GM18951 (cell line): ENCODE data around the gene TCF3.

ENCODE experiments used
- POLR2A ChIP-seq: IDR thresholded peaks from 4 replicates; pipeline ENCODE4 v1.6.1; 2011; ENCODE audit warnings: mild to moderate bottlenecking; ENCODE audit not compliant: insufficient read length, insufficient read depth; ENCODE audit errors: extremely low read depth
- in situ Hi-C: fragments of 300-500 bp; cut with MboI; formaldehyde crosslinking; loops from one replicate; pipeline ENCODE4 v1.12.0; 2022; ENCODE audit warnings: low sequenced_read_pairs, mixed read lengths, inconsistent platforms; ENCODE audit not compliant: unreplicated experiment

The TCF3 gene

DNA sequence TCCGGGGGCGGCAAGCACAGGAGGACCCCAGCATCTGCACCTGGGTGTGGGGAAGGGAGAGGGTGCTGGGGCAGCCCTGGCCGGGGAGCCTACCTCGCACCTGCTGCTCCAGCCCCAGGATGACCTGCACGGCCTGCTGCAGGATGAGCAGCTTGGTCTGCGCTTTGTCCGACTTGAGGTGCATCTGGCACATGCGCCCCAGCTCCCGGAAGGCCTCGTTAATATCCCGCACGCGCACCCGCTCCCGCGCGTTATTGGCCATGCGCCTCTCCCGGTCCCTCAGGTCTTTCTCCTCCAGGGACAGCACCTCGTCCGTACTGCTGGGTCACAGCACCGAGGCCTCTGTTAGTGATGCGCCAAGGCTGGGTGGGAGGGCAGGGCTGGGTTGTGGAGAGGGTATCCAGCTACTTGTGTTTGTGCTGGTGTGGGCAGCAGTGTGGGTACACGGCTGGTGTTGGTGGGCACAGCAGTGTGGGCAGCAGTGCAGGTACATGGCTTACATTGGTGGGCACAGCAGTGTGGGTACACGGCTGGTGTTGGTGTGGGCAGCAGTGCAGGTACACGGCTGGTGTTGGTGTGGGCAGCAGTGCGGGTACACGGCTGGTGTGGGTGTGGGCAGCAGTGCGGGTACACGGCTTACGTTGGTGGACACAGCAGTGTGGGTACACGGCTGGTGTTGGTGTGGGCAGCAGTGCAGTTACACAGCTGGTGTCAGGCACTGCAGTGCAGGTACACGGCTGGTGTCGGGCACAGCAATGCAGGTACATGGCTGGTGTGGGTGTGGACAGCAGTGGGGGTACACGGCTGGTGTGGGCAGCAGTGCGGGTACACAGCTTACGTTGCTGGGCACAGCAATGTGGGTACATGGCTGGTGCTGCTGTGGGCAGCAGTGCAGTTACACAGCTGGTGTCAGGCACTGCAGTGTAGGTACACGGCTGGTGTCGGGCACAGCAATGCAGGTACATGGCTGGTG is 40.0 kb downstream of the TCF3 start:
- in situ Hi-C loops = no loop called here

DNA sequence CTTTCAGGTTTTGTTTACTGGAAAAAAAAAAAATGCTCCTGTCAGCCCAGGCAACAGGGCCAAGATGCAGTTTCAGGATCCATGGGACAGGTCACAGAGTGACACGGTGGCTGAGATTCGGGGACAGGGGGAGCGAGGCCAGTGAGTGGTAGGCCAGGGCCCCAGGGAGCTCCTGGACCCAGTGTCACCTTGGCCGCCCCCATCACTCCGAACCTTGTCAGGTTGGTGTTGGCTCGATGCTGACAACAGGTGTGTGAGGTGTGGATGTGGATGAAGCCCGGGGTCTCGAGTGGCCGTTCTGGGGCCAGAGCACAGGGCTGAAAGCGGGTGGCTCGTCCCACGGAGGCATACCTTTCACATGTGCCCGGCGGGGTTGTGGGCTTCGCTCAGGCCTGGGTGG is 41.1 kb downstream of the TCF3 start:
- in situ Hi-C loops = no loop called here
- no peak for TF ChIP-seq POLR2A

More for the DNA sequence above, 40.0 kb downstream of the TCF3 start:
- TF ChIP-seq POLR2A = no peak

DNA sequence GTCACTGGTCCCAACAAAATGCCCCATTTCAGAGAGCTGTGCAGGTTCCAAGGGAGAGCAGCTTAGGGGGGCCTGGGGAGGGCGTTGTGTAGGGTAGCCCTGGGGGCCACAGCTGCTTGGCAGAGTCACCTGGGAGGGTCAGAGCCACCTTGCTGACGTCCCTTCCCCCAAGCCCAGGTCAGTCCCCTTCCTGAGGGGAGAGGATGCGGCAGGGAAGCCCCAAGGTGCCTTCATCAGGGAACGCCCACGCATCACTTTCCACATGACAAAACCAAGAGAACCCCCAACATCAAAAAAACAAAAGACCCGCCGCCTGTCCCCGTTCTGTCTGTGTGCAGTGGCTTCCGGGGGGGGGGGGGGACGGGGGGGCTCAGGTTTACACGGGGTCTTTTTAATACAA is 41.8 kb downstream of the TCF3 start:
- no peak for TF ChIP-seq POLR2A
- in situ Hi-C loops = no loop called here

DNA sequence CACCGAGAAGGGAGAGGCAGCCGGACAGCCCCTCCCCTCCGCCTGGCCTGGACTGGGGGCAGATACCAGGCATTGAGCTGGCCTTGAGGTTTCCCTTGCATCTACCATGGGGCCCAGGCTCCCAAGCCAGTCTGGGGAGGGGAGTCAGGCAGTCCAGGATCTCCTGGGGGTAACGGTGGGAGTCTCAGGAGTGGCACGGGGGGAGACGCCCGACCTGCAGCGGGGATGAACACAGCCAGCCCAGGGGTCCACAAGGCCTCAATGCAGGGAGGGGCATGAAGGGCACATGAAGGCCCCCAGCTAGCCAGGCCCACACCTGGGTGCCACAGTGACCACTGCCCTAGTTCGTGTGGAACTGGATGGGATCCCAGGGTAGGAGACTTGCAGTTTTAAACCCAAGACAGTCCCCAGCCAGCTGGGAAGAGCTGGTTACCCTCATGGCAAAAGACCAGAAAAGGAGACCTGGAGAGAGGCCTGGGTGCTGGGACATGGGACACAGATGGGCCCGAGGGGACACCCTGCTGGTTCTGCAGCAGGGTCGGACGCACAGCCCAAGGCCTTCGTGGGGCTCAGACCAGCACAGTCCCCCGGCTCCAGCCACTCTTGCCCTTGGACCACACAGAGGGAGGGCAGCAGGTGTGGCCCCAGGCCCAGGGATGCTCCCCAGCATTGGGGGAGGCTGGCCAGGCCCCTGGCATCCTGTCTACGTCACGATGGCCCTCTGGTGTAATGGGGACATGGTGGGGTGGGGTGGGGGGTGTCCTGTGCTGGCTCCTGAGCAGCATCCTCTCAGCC is 42.5 kb downstream of the TCF3 start:
- in situ Hi-C loops = no loop called here
- TF ChIP-seq POLR2A = no peak

DNA sequence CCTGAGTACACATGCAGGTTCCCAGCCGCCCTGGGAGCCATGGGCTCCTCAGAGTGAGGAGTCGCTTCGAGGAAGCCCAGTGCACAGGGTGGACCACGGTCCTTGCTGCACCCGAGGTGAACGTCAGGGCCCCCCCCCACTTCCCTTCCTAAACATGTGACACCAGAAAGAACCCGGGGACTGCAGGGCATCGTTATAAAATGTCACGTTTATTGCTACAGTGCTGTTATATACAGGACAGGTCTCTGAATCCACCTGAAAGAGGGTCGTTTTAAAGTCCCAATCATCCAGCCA is 43.4 kb downstream of the TCF3 start:
- in situ Hi-C loops = no loop called here
- TF ChIP-seq POLR2A = no peak

DNA sequence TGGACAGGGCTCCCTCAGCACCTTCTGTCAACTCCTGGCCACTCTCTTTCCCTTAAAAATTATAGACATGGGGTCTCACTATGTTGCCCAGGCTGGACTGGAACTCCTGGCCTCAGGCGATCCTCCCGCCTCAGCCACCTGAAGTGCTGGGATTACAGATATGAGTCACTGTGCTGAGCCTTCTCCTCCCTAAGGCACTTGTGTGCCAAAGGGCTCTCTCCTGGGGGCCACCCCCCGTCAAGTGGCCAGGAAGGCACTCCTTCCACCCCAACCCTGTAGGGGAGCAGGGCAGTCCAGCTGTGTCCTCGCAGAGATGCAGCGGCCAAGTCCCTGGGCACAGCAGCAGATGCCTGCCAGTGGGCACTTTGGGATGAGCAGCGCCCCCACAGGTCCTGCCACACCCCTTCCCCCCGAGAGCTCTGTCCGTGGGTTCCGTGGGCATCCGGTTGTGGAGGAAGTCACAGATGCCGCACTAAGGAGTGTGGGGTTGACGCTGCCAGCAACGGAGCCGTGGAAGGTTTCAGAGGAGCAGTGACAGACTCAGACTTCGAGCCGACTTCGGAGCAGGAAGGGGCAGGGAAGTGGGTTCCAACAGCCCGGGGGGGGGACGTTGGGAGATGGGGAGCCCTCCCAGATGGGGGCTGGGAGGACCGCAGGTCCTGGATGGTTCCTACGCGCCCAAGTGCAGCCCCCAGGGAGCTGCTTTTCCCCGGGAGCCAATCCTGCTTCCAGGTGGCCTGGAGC is 43.9 kb downstream of the TCF3 start:
- TF ChIP-seq POLR2A = no peak
- in situ Hi-C loops = no loop called here

DNA sequence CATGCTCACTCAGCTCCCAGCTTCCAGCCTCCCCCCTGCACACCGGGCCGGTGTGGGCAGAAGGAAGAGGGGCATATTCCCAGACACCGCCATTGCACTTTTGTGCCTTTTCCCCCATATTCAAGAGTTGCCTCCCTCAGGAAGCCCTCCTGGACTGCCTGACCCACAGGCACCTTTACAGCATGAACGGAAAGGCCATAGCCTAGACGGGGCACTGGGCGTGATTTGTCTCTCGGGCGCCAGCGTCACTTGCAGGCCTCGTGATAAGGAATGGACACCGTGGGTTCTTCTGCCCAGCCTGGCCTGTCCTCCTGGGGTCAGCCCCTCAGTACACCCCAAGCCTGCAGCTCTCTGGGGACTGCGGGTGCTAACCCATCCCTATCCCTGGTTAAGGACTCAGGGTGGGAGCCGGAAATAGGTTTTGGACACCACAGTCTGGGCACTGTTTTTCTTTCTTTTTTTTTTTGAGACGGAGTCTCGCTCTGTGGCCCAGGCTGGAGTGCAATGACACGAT is 46.2 kb downstream of the TCF3 start:
- TF ChIP-seq POLR2A = no peak
- in situ Hi-C loops = no loop called here

DNA sequence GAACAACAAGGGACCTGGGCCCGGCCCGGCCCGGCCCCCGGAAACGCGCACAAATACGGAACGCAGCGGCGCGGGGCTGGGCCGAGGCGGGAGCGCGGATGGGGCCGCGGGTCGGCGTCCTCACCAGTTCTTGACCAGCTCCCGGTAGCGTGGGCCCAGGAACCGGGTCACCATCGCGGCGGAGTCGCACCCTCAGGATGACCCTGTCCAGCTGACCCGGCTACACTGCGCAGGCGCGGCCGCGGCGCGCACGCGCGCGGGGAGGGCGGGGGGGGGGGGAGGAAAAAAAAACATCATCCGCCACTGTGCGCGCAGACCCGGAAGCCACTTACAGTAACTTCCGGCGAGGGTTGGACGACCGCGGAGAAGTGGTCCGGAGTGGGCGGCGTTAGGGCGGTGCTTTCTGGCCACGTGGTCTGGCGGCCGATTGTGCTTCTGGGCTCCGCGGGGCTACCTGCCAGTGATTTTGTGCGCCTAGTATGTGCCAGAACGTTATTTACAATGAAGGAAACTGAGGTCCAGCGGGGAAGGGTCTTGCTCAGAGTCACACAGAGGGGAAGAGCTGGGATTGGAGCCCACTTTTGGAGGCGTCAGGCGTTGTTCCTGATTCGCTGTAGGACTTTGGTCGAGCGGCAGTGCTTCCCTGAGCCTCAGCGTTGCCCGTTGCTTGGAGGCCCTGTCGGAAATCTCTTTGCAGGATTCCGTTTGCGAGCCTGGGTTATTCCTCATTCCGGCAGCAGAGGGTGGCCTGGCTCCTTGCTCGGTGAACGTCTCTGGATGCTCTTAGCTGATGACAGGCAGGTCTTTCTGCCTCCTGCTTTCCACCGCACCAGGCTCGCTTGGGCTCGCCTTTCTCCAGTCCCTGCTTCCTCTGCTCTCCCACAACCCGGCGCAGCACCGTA is 46.9 kb downstream of the TCF3 start, which contains the start of gene UQCR11:
UQCR11 (minus strand) TSS at position 227 of the 902 bp plus-strand sequence; CDS start at position 174, 53 bp downstream.
- in situ Hi-C loops = no loop called here
- peak; percentile 79 for TF ChIP-seq POLR2A

DNA sequence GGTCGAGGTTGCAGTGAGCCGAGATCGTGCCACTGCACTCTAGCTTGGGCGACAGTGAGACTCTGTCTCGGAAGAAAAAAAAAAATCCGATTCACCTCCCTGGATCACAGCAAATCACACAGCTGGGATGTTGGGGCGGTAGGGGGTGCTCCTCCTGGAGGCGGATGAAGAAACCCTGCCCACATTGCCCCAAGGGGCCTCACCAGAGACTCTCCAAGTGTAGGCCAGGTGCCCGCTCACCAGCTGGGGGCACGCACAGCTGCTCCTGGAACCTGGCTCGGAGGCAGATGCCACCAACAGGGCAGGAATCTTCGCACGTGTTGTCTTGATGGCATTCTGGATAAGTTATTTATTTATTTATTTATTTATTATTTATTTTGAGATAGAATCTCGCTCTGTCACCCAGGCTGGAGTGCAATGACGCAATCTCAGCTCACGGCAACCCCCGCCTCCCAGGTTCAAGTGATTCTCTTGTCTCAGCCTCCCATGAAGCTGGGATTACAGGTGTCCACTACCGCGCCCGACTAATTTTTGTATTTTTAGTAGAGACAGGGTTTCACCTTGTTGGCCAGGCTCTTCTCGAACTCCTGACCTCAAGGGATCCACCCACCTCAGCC is 50.2 kb downstream of the TCF3 start:
- no peak for TF ChIP-seq POLR2A
- in situ Hi-C loops = no loop called here

DNA sequence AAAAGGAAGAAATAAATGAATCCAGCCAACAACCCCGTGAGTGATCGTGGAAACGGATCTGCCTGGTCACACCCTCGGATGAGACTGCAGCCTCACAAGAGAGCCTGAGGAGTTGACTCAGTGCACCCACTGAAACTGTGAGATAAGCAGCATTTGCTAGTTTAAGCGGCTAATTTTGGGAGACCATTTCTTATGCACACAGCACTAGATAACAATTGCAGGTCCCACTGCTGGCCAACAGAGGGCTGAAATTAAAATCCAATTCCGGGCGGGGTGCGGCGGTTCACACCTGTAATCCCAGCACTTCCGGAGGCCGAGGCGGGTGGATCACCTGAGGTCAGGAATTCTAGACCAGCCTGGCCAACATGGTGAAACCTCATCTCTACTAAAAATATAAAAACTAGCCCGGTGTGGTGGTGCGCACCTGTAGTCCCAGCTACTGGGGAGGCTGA is 50.8 kb downstream of the TCF3 start:
- in situ Hi-C loops = no loop called here
- TF ChIP-seq POLR2A = no peak

DNA sequence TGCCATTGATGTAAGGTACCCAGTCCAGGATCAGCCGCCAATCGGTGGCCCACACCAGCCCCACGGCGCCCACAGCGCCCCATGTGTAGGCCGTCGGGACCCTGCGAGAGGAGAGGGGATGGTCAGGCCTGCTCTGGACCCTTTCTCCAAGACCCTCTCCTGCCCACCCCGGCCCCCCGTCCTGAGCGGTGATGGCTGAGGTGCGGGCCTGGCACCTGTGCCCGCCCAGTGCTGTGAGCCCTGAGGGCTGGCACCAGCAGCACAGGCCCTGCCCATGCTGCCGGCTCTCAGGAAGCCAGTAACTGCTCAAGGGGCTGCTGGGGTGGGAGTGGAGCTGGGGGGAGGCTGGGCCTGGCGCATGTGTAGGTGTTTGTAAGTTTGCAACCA is 53.0 kb downstream of the TCF3 start:
- in situ Hi-C loops = no loop called here
- no peak for TF ChIP-seq POLR2A
